HG03108 (cell line): ENCODE data around the gene MOSPD3.
"Not testable (repeated sequence)": the region's sequence is repeated elsewhere in the genome, so short reads cannot be mapped to it uniquely, and the experiment has no call there.

Experiments used
- ATAC-seq: cut with Tn5 transposase; IDR thresholded peaks from one replicate; pipeline ENCODE4 v1.9.1; 2021; ENCODE audit warnings: moderate library complexity; ENCODE audit not compliant: unreplicated experiment

MOSPD3 gene

DNA sequence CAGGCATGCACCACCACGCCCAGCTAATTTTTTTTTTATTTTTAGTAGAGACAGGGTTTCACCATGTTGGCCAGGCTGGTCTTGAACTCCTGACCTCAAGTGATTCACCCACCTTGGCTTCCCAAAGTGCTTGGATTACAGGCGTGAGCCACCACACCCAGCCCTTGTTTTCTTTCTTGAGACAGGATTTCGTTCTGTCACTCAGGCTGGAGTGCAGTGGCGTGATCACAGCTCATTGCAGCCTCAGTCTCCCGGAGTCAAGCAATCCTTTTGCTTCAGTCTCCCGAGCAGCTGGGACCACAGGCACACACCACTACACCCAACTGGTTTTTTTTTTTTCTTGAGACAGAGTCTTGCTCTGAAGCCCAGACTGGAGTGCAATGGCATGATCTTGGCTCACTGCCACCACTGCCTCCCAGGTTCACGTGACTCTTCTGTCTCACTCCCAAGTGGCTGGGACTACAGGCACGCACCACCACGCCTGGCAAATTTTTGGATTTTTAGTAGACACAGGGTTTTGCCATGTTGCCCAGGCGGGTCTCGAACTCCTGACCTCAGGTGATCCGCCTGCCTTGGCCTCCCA is 49.9 kb downstream of the MOSPD3 start:
- ATAC-seq = not testable (repeated sequence)
